MM.1S (cell line): Measurements from ENCODE around the gene CENPK.

ENCODE experiments used
- DNase-seq: peaks from one replicate; pipeline ENCODE4 v3.0.0-alpha.2; 2015
- H2AFZ ChIP-seq: fragments of 300-600 bp; sonication (generic); 2 replicates; pipeline ENCODE4 v1.6.0; 2016; ENCODE audit warnings: antibody characterized with exemption, low read length
- H3F3A ChIP-seq: fragments of 300-600 bp; sonication (generic); 2 replicates; pipeline ENCODE4 v1.6.1; 2016; ENCODE audit warnings: mild to moderate bottlenecking, antibody characterized with exemption, low read length, moderate library complexity, mixed read lengths; ENCODE audit not compliant: insufficient read depth
- H3K27ac ChIP-seq: fragments of 300-600 bp; sonication (generic); 2 replicates; pipeline ENCODE4 v1.5.1; 2016; ENCODE audit warnings: mild to moderate bottlenecking, low read length
- H3K27me3 ChIP-seq: fragments of 300-600 bp; sonication (generic); replicated peaks from 2 replicates; pipeline ENCODE4 v1.6.0; 2016; ENCODE audit warnings: low read length; ENCODE audit not compliant: insufficient read depth
- H3K36me3 ChIP-seq: fragments of 300-600 bp; sonication (generic); replicated peaks from 2 replicates; pipeline ENCODE4 v1.6.1; 2016; ENCODE audit warnings: mild to moderate bottlenecking, low read length, mixed read lengths; ENCODE audit not compliant: insufficient read depth
- H3K4me1 ChIP-seq: fragments of 300-600 bp; sonication (generic); 2 replicates; pipeline ENCODE4 v1.6.1; 2016; ENCODE audit warnings: low read length, mixed read lengths
- H3K4me2 ChIP-seq: fragments of 300-600 bp; sonication (generic); 2 replicates; pipeline ENCODE4 v1.6.0; 2016; ENCODE audit warnings: low read depth, low read length
- H3K4me3 ChIP-seq: fragments of 300-600 bp; sonication (generic); 2 replicates; pipeline ENCODE4 v1.5.1; 2016; ENCODE audit warnings: low read length, mixed read lengths
- H3K79me2 ChIP-seq: fragments of 300-600 bp; sonication (generic); 2 replicates; pipeline ENCODE4 v1.6.1; 2016; ENCODE audit warnings: mixed run types, low read length, mixed read lengths
- H3K9ac ChIP-seq: fragments of 300-600 bp; sonication (generic); 2 replicates; pipeline ENCODE4 v1.6.1; 2016; ENCODE audit warnings: low read length, mixed read lengths
- H3K9me2 ChIP-seq: fragments of 300-600 bp; sonication (generic); replicated peaks from 2 replicates; pipeline ENCODE4 v1.6.1; 2016; ENCODE audit warnings: mild to moderate bottlenecking, low read length, mixed read lengths; ENCODE audit not compliant: insufficient read depth
- H3K9me3 ChIP-seq: fragments of 300-600 bp; sonication (generic); replicated peaks from 2 replicates; pipeline ENCODE4 v1.6.1; 2016; ENCODE audit warnings: mild to moderate bottlenecking, low read length, mixed read lengths; ENCODE audit not compliant: insufficient read depth
- H4K20me1 ChIP-seq: fragments of 300-600 bp; sonication (generic); 2 replicates; pipeline ENCODE4 v1.6.1; 2016; ENCODE audit warnings: mild to moderate bottlenecking, low read length, moderate library complexity, mixed read lengths; ENCODE audit not compliant: insufficient read depth
- EZH2 ChIP-seq: fragments of 300-600 bp; sonication (generic); optimal IDR thresholded peaks from 2 replicates; pipeline ENCODE3; 2017; ENCODE audit warnings: low read depth, mild to moderate bottlenecking, antibody characterized with exemption, low read length, mixed read lengths
- EZH2phosphoT487 ChIP-seq: fragments of 300-600 bp; sonication (generic); IDR thresholded peaks from 2 replicates; pipeline ENCODE4 v1.6.1; 2018; ENCODE audit warnings: antibody characterized with exemption, low read length
- TF ChIP-seq, protein P1 (sequence below): fragments of 300-600 bp; sonication (generic); IDR thresholded peaks from 2 replicates; pipeline ENCODE4 v1.5.1; 2016; ENCODE audit warnings: antibody characterized with exemption, low read length, mixed read lengths

The CENPK gene

DNA sequence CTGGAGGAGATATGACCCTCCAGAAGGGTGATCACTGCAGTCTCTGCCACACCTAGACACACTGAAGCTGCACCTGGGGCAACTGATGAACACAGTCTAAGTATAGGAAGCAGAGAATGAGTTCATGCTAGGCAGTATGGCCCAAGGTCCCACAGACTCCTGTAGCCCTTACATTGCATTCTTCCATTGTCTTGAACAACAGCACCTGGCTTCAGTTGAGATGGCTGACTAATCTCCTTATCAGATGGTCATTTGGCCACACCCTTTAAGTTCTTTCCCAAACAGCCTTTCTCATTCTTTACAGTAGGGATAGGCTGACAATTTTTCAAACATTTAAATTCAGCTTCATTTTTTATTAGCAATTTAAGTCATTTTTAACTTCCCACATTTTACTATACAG, 23.1 kb downstream of the CENPK start:
- Histone ChIP-seq H3K4me1 (0 out of 2 replicates have a peak, but pooled peaks cover 5% of the 10 kb centered on the region), H3K9me2 (no peaks in the 10 kb centered on the region), H2AFZ (no peak overlapping the region), H3K4me2 (no peak overlapping the region), H3F3A (no peaks in the 10 kb centered on the region), H3K9ac (no peak overlapping the region), H4K20me1 (no peaks in the 10 kb centered on the region), H3K79me2 (no peaks in the 10 kb centered on the region), H3K36me3 (no peaks in the 10 kb centered on the region), H3K27me3 (no peaks in the 10 kb centered on the region), H3K4me3 (no peak overlapping the region), H3K27ac (no peak overlapping the region), H3K9me3 (no peaks in the 10 kb centered on the region)
- no peak for DNase-seq
- TF ChIP-seq EZH2 = no peak
- TF ChIP-seq, protein P1, sequence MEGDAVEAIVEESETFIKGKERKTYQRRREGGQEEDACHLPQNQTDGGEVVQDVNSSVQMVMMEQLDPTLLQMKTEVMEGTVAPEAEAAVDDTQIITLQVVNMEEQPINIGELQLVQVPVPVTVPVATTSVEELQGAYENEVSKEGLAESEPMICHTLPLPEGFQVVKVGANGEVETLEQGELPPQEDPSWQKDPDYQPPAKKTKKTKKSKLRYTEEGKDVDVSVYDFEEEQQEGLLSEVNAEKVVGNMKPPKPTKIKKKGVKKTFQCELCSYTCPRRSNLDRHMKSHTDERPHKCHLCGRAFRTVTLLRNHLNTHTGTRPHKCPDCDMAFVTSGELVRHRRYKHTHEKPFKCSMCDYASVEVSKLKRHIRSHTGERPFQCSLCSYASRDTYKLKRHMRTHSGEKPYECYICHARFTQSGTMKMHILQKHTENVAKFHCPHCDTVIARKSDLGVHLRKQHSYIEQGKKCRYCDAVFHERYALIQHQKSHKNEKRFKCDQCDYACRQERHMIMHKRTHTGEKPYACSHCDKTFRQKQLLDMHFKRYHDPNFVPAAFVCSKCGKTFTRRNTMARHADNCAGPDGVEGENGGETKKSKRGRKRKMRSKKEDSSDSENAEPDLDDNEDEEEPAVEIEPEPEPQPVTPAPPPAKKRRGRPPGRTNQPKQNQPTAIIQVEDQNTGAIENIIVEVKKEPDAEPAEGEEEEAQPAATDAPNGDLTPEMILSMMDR = no peak
- TF ChIP-seq EZH2phosphoT487 = no peak

DNA sequence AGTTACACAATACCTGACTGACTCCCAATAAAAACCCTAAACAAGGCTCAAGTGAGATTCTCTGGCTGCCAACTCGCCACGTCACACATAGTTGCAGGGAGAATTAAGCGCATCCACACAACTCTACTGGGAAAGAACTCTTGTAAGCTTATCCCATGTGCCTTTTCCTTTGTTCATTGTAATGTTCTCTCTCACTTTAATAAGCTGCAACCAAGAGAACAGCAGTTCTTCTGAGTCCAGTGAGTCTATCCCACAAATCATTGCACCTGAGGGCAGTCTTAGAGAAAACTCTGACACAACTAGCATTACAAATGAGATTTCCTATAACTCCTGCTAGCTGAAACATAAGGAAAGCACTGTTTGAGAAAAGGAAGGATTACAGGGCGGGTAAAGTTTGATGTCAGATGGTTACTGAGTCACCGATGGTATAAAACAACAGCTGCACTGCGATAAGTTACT, 27.4 kb downstream of the CENPK start:
- Histone ChIP-seq H3K36me3 (no peaks in the 10 kb centered on the region), H3K27me3 (no peaks in the 10 kb centered on the region), H4K20me1 (no peaks in the 10 kb centered on the region), H3K9me2 (no peaks in the 10 kb centered on the region), H3F3A (no peaks in the 10 kb centered on the region), H3K4me1 (no peaks in the 10 kb centered on the region), H3K9me3 (no peaks in the 10 kb centered on the region), H3K27ac (no peak overlapping the region), H3K4me2 (no peak overlapping the region), H2AFZ (no peak overlapping the region), H3K4me3 (no peak overlapping the region), H3K79me2 (no peaks in the 10 kb centered on the region), H3K9ac (no peak overlapping the region)
- no peak for TF ChIP-seq EZH2
- TF ChIP-seq, protein P1 = no peak
- no peak for TF ChIP-seq EZH2phosphoT487
- DNase-seq = no peak

- no peak overlapping the region for H3K27ac ChIP-seq
- TF ChIP-seq, protein P1 = no peak
- TF ChIP-seq EZH2 = no peak
- TF ChIP-seq EZH2phosphoT487 = no peak
- no peak overlapping the region for H3K9ac ChIP-seq
- no peaks in the 10 kb centered on the region for H3K36me3 ChIP-seq
- H3F3A ChIP-seq = no peaks in the 10 kb centered on the region
- no peaks in the 10 kb centered on the region for H3K79me2 ChIP-seq
- H3K4me2 ChIP-seq = no peak overlapping the region
- no peaks in the 10 kb centered on the region for H4K20me1 ChIP-seq
- H3K9me3 ChIP-seq = no peaks in the 10 kb centered on the region
- H3K4me3 ChIP-seq = no peak overlapping the region
- H3K4me1 ChIP-seq = no peaks in the 10 kb centered on the region
- no peak for DNase-seq
- H3K9me2 ChIP-seq = no peaks in the 10 kb centered on the region
- H2AFZ ChIP-seq = no peak overlapping the region
- no peaks in the 10 kb centered on the region for H3K27me3 ChIP-seq
These were observed 32.1 kb downstream of the CENPK start for GRCh38 chr5:65530904-65531303.

DNA sequence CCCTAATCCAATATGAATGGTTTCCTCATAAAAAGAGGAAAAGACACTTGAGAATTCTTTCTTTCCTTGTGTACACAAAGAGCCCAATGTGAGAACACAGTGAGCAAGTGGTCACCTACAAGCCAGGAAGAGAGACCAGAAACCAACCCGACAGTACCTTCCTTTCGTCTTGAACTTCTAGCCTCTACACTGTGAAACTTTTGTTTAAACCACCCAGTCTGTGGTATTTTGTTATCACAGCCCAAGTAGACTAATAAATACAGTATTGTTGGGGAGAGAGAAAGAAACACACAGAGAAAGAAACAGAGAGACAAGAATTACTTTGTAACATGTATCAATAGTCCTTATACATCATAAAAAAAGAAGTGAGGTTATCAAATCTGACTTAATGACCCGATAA, 37.2 kb downstream of the CENPK start:
- no peak overlapping the region for H3K27ac ChIP-seq
- H3K27me3 ChIP-seq = no peaks in the 10 kb centered on the region
- H3K4me3 ChIP-seq = no peak overlapping the region
- H3K79me2 ChIP-seq = no peaks in the 10 kb centered on the region
- H2AFZ ChIP-seq = no peak overlapping the region
- no peak overlapping the region for H3K4me2 ChIP-seq
- no peaks in the 10 kb centered on the region for H3K9me3 ChIP-seq
- H3K36me3 ChIP-seq = no peaks in the 10 kb centered on the region
- no peaks in the 10 kb centered on the region for H4K20me1 ChIP-seq
- H3K4me1 ChIP-seq = no peaks in the 10 kb centered on the region
- no peak overlapping the region for H3K9ac ChIP-seq
- no peak for DNase-seq
- no peaks in the 10 kb centered on the region for H3F3A ChIP-seq
- H3K9me2 ChIP-seq = no peaks in the 10 kb centered on the region
- TF ChIP-seq EZH2 (no peak), EZH2phosphoT487 (no peak)
- TF ChIP-seq, protein P1 = no peak
